GM23338 (cell line): ENCODE data around the gene C11orf71. TPM values are rescaled to one million over a fixed set of nuclear protein-coding genes. Genes with fewer than 3 reads are reported as not detected.

Experiments used
- ATAC-seq: fragments of 200-7000 bp; cut with Tn5 transposase; 3 replicates; pipeline ENCODE4 v1.9.1; 2020
- DNase-seq: peaks from one replicate; pipeline ENCODE4 v3.0.0-alpha.2; 2015; ENCODE audit warnings: low spot score
- H2AFZ ChIP-seq: fragments of 200-600 bp; sonication (generic); 2 replicates; pipeline ENCODE4 v1.8.0; 2016; ENCODE audit warnings: antibody characterized with exemption, mild to moderate bottlenecking, moderate library complexity
- H3F3A ChIP-seq: fragments of 200-600 bp; sonication (generic); replicated peaks from 2 replicates; pipeline ENCODE4 v1.8.0; 2017; ENCODE audit warnings: antibody characterized with exemption, mixed run types, low read depth
- H3K27ac ChIP-seq: fragments of 200-600 bp; sonication (generic); 2 replicates; pipeline ENCODE4 v1.6.1; 2016; ENCODE audit warnings: low read depth
- H3K27me3 ChIP-seq: fragments of 200-600 bp; sonication (generic); 2 replicates; pipeline ENCODE4 v1.8.0; 2016; ENCODE audit warnings: mild to moderate bottlenecking, mixed run types, moderate library complexity; ENCODE audit not compliant: insufficient read depth
- H3K36me3 ChIP-seq: fragments of 200-600 bp; sonication (generic); 2 replicates; pipeline ENCODE4 v1.8.0; 2016; ENCODE audit warnings: mild to moderate bottlenecking; ENCODE audit not compliant: insufficient read depth
- H3K4me1 ChIP-seq: fragments of 200-600 bp; sonication (generic); 2 replicates; pipeline ENCODE4 v1.8.0; 2016; ENCODE audit warnings: mild to moderate bottlenecking, moderate library complexity; ENCODE audit not compliant: insufficient read depth
- H3K4me2 ChIP-seq: fragments of 200-600 bp; sonication (generic); 2 replicates; pipeline ENCODE4 v1.7.1; 2017; ENCODE audit warnings: mixed run types
- H3K4me3 ChIP-seq: fragments of 200-600 bp; sonication (generic); 2 replicates; pipeline ENCODE4 v1.6.1; 2016; ENCODE audit warnings: mixed run types
- H3K79me2 ChIP-seq: fragments of 200-600 bp; sonication (generic); replicated peaks from 2 replicates; pipeline ENCODE4 v1.8.0; 2017; ENCODE audit warnings: mild to moderate bottlenecking; ENCODE audit not compliant: insufficient read depth
- H3K9me2 ChIP-seq: fragments of 200-600 bp; sonication (generic); 2 replicates; pipeline ENCODE4 v1.8.0; 2017; ENCODE audit not compliant: insufficient read depth
- H4K20me1 ChIP-seq: fragments of 200-600 bp; sonication (generic); replicated peaks from 2 replicates; pipeline ENCODE4 v1.8.0; 2017; ENCODE audit warnings: mild to moderate bottlenecking; ENCODE audit not compliant: insufficient read depth
- H3K27ac Mint-ChIP-seq: 2 replicates; pipeline ENCODE4 v1.8.0; 2020; ENCODE audit warnings: inconsistent platforms, mild to moderate bottlenecking, moderate library complexity, mixed read lengths
- H3K27me3 Mint-ChIP-seq: 3 replicates; pipeline ENCODE4 v1.8.0; 2022; ENCODE audit warnings: low read depth, mild to moderate bottlenecking, moderate library complexity, mixed read lengths, inconsistent platforms; ENCODE audit not compliant: insufficient read depth, poor library complexity
- H3K36me3 Mint-ChIP-seq: 3 replicates; pipeline ENCODE4 v1.8.0; 2021; ENCODE audit warnings: low read depth, mild to moderate bottlenecking, inconsistent platforms, moderate library complexity, mixed read lengths
- H3K4me1 Mint-ChIP-seq: 3 replicates; pipeline ENCODE4 v1.8.0; 2020; ENCODE audit warnings: mild to moderate bottlenecking, inconsistent platforms, mixed read lengths
- H3K4me3 Mint-ChIP-seq: 3 replicates; pipeline ENCODE4 v1.8.0; 2021; ENCODE audit warnings: moderate library complexity, mild to moderate bottlenecking, inconsistent platforms, mixed read lengths
- H3K9me3 Mint-ChIP-seq: 3 replicates; pipeline ENCODE4 v1.8.0; 2020; ENCODE audit warnings: moderate library complexity, mild to moderate bottlenecking, inconsistent platforms, mixed read lengths
- CREB1 ChIP-seq: fragments of 250-450 bp; sonication (Bioruptor Pico); IDR thresholded peaks from 2 replicates; pipeline ENCODE4 v1.5.0; 2020; ENCODE audit warnings: low read depth, mild to moderate bottlenecking, moderate library complexity
- CTCF ChIP-seq, 2 experiments: fragments of 200-600 bp in 1 of 2; sonication (generic) in 1 of 2; conservative IDR thresholded peaks; 2 replicates each; pipeline versions ENCODE4 v1.5.1 to v1.6.1; 2016 to 2017; ENCODE audit warnings: antibody characterized with exemption in 2 of 2, low read depth in 2 of 2, mild to moderate bottlenecking in 2 of 2, moderate library complexity in 1 of 2
- ETS1 ChIP-seq: IDR thresholded peaks from 2 replicates; pipeline ENCODE4 v1.6.1; 2016; ENCODE audit warnings: antibody characterized with exemption
- EZH2 ChIP-seq: fragments of 200-600 bp; sonication (generic); IDR thresholded peaks from one replicate; pipeline ENCODE4 v1.8.0; 2017; ENCODE audit warnings: antibody characterized with exemption, mild to moderate bottlenecking, low read depth; ENCODE audit not compliant: unreplicated experiment
- EZH2phosphoT487 ChIP-seq: fragments of 200-600 bp; sonication (generic); IDR thresholded peaks from one replicate; pipeline ENCODE4 v1.8.1; 2018; ENCODE audit warnings: antibody characterized with exemption; ENCODE audit not compliant: unreplicated experiment
- JUNB ChIP-seq: IDR thresholded peaks from one replicate; pipeline ENCODE4 v1.6.1; 2016; ENCODE audit warnings: antibody characterized with exemption; ENCODE audit not compliant: unreplicated experiment
- NANOG ChIP-seq: IDR thresholded peaks from 2 replicates; pipeline ENCODE4 v1.6.1; 2016; ENCODE audit warnings: antibody characterized with exemption, borderline replicate concordance
- POLR2AphosphoS5 ChIP-seq: IDR thresholded peaks from 2 replicates; pipeline ENCODE4 v1.6.1; 2016; ENCODE audit warnings: antibody characterized with exemption, low read depth
- REST ChIP-seq: IDR thresholded peaks from one replicate; pipeline ENCODE4 v1.6.1; 2018; ENCODE audit warnings: antibody characterized with exemption; ENCODE audit not compliant: unreplicated experiment
- STAT1 ChIP-seq: IDR thresholded peaks from one replicate; pipeline ENCODE4 v1.6.1; 2016; ENCODE audit warnings: antibody characterized with exemption; ENCODE audit not compliant: unreplicated experiment
- ZNF114 ChIP-seq: fragments of 250-450 bp; sonication (Bioruptor Pico); IDR thresholded peaks from 2 replicates; pipeline ENCODE4 v1.5.0; 2020; ENCODE audit warnings: mild to moderate bottlenecking, moderate library complexity
- ZNF331 ChIP-seq: fragments of 250-450 bp; sonication (Bioruptor Pico); IDR thresholded peaks from 2 replicates; pipeline ENCODE4 v1.5.0; 2020; ENCODE audit warnings: low read depth, mild to moderate bottlenecking, moderate library complexity
- ZNF462 ChIP-seq: fragments of 250-450 bp; sonication (Bioruptor Pico); IDR thresholded peaks from 2 replicates; pipeline ENCODE4 v1.5.0; 2020; ENCODE audit warnings: mild to moderate bottlenecking, moderate library complexity
- polyA plus RNA-seq: library from polyadenylated mRNA; unstranded; fragments of >200 nt; fragmentation: Nextera tagmentation; extraction: Ambion mirVana; gene quantifications from 2 replicates; pipeline ENCODE4 v1.2.1, GENCODE V29; 2016
- total RNA-seq: library from RNA; depleted of rRNA; stranded (reverse); fragments of >200 nt; shearing (Covaris generic); gene quantifications from 2 replicates; pipeline ENCODE4 v1.2.3, GENCODE V29; 2014

C11orf71 gene
- total and polyA plus RNA-seq, 2 experiments from 2014 or later, result 5.8 to 8.7 TPM

- Histone ChIP-seq H3K36me3 (no peaks in the 10 kb centered on the region), H3K27me3 (no peaks in the 10 kb centered on the region), H3K4me2 (no peak overlapping the region), H3F3A (no peaks in the 10 kb centered on the region), H2AFZ (no peak overlapping the region), H3K4me3 (no peak overlapping the region), H3K4me1 (peaks cover 4% of the 10 kb centered on the region; the same call in 1 of the 2 replicates), H3K79me2 (no peaks in the 10 kb centered on the region), H4K20me1 (no peaks in the 10 kb centered on the region), H3K27ac (no peak overlapping the region), H3K9me2 (peaks cover 4% of the 10 kb centered on the region; the same call in 1 of the 2 replicates)
- H3K9me3 Mint-ChIP-seq, result no peaks in the 10 kb centered on the region
- H3K4me3 Mint-ChIP-seq, result no peak overlapping the region
- DNase-seq (no peak), ATAC-seq (no peak)
- no peaks in the 10 kb centered on the region for H3K36me3 Mint-ChIP-seq
- TF ChIP-seq POLR2AphosphoS5 (no peak), EZH2 (no peak), ETS1 (no peak), CTCF (conservative IDR thresholded peaks at IDR 0.05; ENCODE audit: low read depth in 2 of 2) (no peak), ZNF331 (CRISPR knock-in tag) (no peak), JUNB (no peak), ZNF114 (CRISPR knock-in tag) (no peak), NANOG (no peak), EZH2phosphoT487 (no peak), STAT1 (no peak), CREB1 (CRISPR knock-in tag) (no peak), ZNF462 (CRISPR knock-in tag) (no peak), REST (no peak)
- no peak overlapping the region for H3K27ac Mint-ChIP-seq
- H3K27me3 Mint-ChIP-seq, result peaks cover 3% of the 10 kb centered on the region
- H3K4me1 Mint-ChIP-seq, result peaks cover 8% of the 10 kb centered on the region
These were observed 38.0 kb downstream of the C11orf71 start for GRCh38 chr11:114362326-114362725.
